Stimulated activated CD4-positive, alpha-beta T cell treated with anti-CD3 and anti-CD28 coated beads, TNF-alpha, amount 100 ng/mL, for 4 hours (primary cell): ENCODE data around the gene SLF1.

Experiments used
- DNase-seq, 3 experiments: peaks; one replicate each; pipeline ENCODE4 v3.0.0-alpha.2; 2020; ENCODE audit warnings: low read depth in 3 of 3

The SLF1 gene

DNA sequence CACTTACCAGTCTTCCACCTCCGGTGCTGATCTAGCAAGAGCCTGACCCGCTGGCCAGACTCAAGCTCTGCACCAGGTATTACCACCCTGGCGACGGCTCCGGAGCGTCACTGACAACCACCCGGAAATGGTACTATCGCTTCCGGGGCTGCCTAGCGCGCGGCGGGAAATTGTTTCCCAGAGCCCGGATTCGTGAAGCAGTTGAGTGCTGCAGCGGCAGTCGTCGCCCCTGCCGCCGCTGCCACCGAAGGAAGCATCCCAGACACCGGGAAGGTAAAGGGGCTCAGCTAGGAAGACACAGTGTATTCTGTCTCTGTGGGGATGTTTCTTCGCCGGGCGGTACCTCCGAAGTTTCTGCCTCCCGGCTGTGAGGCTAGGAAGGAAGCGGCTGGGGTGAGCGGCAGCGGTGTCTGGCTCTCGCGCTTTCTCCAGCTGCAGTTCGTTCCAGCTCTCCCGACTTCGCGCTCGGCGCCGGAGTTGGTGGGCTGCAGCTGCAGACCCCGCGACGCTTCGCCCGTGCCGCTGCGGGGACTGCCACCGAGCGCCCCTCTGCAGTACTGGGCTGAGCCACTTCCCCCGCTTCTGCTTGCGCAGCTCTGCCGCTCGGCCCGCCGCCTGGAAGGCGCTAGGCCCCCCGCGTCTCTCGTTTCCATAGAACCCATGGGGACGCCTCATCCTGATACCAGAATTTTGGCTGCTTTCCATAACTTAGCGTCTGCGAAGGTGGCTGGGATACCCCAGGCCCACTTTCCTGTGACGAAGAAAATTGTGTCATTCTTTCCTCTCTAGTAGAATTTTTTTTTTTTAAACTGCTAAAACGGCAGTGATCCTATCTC, at the start of gene SLF1, which contains the start of gene KIAA0825:
SLF1 (plus strand) TSS at position 177 of the 836 bp plus-strand sequence. CDS start 10,142 bp downstream, outside the sequence.
KIAA0825 (minus strand) TSS at position 112 of the 836 bp plus-strand sequence. CDS start 81,478 bp downstream, outside the sequence.
- peak; percentile 63 to 74 (median 69) for DNase-seq

DNA sequence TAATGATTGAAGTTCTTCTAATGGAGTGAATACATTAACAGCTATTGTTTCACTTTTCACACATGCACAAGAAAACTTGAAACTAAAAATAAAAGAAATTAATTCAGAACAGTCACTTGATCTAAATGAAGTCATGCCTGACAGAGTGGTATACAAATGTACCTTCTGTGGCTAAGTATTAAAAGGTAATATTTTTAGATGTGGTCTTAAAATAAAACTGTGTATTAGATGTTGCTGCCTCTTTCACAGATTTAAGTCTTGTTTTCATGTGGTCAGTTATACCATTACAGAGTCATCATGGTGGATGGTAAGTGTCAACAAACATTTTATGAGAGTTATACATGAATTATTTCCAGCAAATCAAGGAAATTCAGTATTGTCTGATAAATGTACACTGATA, 47.1 kb upstream of the SLF1 start:
- DNase-seq: no peak

DNA sequence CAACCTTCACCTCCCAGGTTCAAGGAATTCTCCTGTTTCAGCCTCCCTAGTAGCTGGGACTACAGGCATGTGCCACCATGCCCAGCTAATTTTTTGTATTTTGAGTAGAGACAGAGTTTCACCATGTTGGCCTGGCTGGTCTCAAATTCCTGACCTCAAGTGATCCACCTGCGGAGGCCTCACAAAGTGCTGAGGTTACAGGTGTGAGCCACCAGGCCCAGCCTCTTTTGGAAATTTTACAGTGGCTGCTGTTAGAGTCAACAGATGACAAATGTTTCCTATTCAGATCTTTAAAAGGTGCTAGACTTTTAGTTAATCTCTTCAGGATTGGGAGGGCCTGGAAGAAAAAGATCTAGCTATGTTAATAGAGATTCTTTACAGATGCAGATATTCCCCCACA, 45.1 kb upstream of the SLF1 start:
- peak in 1 of 3 experiments; percentile 1 for DNase-seq

DNA sequence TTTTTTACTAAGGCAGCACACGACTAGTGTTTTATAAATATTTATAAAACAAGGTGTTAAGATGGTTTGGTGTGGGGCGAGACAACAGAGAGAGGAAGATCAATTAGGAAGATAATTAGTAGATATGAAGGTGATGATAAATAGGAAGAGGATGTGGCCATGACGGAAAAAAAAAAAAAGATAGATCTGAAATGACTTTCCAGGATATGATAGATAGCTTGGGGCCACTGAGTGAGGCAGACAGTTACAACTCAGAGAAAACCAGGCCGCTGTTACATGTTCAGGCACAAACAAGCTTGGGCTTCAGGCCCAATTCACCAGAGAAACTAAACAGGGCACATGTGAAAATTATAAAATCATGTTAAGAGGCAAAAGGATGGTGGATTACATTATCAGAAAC, 43.3 kb upstream of the SLF1 start:
- DNase-seq: no peak

DNA sequence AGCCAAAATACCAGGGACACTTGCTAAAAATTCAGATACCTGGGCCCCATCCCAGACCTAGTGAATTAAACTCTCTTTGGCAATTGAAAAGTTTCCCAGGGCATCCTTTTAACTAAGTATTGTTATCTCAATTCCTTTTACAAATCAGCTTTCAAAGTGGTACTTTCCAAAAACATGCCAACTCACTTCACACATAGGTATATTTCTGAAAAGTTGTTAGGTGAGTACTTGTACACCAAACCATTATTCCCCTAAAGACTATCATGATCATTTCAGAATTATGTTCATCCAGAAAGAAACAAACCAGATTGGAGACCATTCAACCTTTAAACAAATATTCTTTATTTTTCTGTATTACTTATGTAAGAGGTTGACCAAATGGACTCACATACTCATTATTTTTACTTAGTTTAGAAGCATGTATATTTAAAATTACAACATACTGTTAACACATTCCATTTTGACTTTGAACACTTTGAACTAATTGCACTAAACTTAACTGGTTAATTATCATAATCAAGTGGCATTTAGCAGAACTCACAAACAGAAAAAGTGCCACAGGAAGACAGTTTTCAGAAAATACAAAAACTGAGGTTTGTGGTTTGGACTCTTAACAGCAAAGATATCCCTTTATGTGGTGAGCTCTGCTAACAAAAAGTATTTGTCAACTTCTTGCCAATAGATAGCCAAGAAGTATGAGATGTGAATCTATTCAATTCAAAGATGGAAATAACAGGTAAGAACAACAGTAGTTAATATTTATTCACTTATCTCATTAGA, 40.8 kb upstream of the SLF1 start:
- DNase-seq: no peak

DNA sequence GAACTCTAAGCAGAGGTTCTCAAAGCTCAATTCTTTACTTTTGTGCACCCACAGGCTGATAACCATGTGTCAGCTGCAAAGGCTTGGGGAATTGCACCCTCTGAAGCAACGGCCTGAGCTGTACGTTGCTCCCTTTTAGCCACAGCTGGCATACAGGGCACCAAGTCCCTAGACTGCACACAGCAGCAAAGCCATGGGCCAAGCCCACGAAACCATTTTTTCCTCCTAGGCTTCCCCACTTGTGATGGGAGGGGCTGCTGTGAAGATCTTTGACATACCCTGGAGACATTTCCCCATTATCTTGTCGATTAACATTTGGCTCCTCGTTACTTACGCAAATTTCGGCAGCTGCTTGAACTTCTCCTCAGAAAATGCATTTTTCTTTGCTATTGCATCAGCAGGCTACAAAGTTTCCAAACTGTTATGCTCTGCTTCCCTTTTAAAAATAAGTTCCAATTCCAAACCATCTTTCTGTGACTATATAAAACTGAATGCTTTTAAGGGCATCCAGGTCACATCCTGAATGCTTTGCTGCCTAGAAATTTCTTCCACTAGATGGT, 23.1 kb upstream of the SLF1 start:
- DNase-seq: no peak

DNA sequence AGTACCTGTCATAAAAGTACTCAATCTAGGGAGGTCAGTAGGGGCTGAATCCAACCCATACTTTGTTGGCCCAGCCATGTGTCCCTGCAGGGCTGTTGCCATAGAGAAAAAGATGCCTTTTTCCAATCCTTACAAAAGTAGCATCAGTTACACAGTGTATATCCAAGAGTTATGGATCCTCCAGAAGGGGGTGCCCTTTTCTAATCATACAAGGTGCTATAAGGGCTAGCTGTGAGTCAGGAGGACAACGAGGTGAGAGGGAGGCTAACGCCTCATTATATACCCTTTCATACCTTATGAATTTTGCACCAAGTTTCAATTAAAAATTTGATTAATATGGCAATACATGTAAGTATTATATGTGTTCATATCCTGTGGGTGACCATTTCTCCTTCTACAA, 4.9 kb upstream of the SLF1 start:
- no peak for DNase-seq

DNA sequence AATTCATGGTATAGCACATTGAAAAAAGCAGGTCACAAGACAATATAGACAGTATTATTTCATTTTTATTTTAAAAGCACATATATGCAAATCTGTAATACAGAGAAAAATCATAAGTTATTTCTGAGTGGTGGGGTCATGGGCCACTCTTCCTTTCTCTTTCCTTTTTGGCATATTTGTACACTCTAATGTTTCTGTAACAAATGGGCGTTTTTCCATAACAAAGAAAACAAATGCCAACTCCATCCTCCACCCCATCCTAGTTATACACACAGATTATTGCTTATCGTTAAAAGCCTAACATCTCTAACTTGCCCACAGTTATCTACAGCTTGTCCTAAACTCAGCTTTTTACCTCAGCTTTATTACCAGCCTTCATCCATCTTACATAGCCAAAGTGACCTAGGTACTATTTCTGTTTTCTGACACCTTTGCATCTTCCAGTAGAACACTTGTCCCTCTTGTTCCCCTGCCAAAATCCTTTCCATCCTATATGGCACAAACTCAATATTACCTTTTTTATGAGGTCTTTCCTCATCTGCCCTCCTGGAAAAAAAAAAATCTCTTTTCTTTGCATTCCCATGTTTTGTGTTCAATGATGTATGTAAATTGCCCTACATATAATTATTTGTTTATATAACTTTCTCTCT, 4.2 kb upstream of the SLF1 start:
- DNase-seq: no peak

DNA sequence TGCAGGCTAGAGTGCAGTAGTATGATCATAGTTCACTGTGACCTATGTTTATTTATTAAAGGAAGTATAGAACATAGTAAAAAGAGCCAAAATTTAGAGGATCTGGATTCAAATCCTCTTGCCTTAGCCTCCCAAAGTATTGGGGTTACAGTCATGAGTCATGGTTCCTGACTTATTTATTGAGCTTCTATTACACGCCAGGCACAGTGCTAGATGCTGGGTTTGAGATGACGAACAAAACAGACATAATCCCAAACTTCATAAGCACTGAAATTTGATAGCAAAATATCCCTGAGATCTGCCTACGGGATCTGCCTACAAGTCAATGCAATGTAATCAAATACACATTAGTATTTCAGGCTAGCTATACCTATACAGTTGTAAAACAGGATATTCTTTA, 2.6 kb upstream of the SLF1 start:
- DNase-seq: no peak

DNA sequence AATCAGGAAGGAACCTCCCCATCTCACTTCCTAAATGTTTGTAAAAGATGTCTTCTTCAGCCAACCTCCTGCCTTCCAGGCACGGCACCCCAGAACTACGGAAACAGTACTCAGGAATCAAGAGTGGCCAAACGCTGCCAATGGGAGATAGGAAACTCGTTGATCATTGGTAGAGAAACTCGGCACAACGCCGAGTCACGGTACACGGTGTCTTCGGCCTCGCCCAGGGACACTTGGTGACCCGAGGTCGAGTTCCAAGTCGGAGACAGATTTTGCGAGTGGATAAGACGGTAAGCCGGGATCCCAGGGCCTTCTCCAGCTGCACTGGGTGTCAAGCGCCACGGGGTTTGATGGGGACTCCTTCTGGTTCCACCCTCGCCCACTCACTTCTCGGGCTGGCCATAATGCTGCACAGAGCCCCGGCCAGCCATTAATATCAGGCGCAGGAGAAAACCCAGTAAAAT, 408 bp upstream of the SLF1 start:
- peak in 1 of 3 experiments; percentile 1 for DNase-seq

DNA sequence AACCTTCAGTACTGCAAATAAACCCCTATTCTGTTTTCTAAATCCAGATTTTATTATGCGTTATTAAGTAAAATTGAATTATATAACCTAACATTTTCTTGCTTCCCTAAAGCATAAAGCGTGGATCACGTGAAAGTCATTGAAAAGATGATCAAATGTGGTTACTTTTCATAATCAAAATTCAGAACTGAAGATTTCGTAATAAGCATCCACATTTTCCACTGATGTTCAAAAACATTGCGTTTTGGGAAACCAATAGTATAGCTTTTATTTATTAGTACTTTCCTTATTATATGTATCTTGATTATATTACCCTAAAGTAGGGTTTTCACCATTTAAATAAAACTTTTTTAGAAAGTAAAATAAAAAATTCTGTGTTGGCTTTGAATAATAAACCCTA, 1.8 kb downstream of the SLF1 start:
- DNase-seq: no peak

DNA sequence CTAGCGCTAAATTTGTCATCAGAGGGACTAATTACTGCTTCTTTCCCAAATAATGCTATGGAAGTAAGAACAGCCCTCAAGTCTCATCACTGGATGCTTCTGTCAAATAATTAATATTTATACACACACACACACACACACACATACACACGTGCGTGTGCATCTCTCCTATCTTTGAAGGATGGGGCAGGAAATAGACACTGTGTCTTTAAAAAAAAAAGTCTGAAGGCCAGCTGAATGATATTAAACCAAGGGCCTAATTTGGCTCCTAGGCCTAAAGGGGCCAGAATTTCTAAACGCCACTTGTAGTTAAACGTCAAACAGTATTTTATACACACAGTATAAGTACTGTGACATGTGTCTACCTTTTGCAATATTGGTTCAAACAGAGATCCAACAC, 3.3 kb downstream of the SLF1 start:
- no peak for DNase-seq

DNA sequence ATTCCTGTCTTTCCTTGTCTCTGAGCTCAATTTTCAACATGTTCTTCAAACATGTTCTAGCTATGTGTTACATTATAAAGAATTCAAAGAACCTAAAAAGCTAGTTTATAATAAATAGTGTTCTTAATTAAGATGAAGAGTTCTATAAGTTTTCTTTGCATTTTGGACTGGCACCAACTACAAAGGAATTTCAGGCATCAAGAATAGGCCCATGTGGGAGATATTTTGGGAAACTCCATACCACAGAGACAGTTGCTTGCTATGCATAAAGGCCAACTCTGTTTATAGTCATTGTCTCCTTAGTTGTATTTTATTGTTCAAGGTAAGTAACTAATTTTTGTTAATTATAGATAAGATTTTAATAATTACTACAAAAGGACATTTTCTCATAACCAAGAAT, 4.5 kb downstream of the SLF1 start:
- no peak for DNase-seq

DNA sequence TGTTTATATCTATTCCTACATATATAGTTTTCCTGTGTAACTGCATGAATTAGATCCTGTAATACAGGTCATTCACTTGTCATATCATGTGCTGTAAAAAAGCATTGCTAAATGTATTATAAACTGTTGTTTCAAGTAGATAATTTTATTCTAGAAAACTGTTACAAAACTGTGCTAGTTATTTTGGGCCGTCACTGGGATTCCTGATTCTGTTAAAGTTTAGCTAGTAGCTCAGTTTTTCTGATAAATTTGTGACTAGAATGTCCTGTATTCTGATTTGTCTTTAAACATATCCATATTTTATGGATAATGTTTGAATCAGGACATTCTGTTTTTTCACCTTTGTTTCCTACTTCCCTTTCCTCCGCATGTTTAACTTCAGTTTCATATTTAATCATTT, 5.4 kb downstream of the SLF1 start:
- DNase-seq: no peak

DNA sequence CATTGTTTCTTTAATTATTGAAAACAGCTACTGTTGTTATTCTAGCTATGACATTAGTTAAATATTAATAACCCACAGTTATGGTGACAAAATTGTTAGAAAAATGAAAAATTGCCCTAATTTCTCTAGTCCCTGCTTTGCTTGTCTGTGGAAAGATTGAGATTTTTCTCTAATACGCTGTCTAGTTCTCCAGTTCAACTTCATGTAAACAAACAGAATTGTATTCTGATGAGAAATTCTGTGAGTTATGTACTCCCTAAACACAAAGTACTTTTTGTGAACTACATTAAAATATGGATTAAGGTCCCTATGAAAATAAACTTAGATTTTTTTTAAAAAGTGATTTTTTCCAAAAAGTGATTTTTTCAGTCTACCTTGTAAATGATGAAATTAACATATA, 8.7 kb downstream of the SLF1 start:
- DNase-seq: no peak

DNA sequence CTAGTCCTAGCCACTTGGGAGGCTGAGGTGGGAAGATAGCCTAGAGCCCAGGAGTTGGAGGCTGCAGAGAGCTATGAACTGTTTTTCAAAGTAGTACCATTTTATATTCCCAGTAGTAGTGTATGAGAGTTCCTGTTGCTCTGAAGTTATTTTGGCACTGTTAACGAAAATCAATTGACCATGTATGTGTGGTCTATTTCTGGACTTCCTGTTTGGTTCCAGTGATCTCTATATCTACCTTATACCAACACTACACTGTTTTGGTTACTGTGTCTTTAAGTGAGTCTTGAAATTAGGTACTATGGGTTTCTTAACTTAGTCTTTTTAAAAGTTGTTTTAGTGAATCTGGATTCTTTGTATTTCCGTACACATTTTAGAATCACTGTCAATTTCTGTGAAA, 13.6 kb downstream of the SLF1 start:
- DNase-seq: no peak

DNA sequence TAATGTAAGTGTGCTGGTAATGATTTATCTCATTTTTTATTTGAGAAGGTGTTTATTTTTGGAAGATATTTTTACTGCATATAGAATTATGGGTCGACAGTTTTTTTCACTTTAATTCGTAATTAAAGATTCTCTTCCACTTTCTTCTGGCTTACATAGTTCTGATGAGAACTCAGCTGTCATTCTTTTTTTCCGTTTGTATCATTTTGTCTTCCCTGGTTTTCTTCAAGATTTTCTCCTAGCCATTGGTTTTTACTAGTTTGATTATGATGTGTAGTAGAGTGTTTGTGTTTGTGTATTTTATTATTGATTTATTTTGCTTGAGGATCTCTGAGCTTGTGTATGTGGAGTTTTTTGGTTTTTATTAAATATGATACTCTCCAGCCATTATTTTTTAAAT, 21.7 kb downstream of the SLF1 start:
- DNase-seq: no peak

DNA sequence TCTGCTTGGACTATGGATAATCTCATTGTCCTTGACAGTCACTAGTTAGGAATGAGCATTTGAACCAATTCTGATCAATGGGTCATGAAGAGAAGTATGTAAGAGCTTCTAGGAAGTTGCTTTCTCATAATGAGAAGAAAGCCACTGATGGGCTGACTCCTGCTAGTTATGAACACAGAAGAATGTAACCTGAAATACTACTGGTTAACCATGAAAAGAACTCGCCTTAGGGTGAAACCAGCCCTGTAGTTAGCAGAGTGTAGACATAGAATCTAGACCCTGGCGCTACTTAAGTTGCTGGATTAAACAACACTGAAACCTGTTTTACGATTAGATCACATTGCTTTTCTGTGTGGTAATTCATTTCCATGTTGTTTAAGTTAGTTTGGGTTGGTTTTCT, 26.6 kb downstream of the SLF1 start:
- DNase-seq: no peak

DNA sequence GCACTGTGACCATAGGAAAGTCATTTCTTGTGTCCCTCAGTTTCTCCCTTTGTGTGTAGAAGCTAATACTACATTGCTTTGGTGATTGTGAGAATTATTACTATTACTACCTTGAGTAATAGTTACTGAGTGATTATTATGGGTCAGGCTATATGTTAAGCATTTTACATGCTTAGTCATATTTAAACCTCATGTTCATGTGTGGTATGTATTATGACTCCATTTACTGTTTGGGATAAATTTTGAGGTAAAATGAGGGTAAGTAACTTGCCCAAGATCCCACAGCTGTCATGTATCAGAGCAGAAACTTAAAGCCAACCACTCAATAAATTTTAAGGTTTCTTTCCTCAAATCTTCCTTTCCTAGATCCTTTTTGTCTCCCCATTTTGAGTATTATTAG, 28.3 kb downstream of the SLF1 start:
- no peak for DNase-seq

DNA sequence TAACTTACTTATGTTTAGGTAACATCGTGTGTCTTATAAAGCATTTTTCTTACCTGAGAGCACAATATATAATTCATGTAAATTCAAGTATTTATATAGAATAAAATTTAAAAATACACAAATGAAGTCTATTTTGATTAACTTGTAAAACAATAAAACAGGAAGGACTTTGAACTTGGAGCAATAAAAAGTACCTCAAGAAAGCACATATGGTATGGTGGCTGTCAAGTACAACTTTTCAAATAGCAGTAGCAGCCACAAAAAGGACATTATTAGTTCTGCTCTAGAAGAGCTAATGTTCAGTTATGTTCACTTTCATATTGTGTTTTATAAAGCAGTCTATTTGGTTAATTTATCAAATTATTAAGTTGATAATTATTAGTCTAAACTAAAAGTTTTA, 31.4 kb downstream of the SLF1 start:
- no peak for DNase-seq

DNA sequence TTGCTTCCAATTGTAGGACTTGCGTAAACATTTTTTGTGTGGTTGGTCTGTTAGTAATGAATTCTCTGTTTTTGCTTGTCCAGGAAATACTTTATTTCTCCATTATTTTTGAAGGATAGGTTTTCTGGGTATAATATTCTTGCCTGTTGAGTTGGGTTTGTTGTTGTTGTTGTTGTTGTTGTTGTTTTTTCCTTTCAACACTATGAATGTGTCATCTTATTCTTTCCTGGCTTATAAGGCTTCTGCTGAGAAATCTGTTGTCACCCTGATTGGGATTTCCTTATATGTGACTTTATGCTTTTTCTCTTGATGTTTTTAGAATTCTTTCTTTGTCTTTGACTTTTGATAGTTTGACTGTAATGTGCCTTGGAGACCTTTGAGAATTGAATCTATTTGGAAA, 39.8 kb downstream of the SLF1 start:
- no peak for DNase-seq

DNA sequence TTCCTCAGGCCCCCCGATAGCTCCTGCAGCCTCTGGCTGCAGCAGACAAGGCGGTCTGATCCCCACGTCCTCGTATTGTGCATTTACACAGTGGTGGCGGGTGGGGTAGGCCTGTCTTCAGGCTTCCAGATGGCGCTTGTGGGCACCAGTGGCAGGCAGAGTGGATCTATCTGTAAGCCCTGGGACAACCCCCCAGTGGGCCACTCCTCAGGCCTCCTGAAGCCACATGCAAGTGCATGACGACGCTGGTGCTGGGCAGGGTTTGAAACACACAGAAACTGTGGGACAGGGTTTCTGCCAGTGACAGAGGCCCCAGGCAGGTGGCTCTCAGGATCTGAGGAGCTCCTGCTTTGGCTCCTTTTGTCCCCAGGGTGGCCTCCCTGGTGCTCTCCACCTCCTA, 42.0 kb downstream of the SLF1 start:
- no peak for DNase-seq
